ENCODE results near the gene ARID5A.

Gene ARID5A

GRCh38 chr2:96529376-96530143, 7.0 kb upstream of the ARID5A start:
- Mint-ChIP-seq H3K9me3 (no peaks in the 10 kb centered on the region), H3K4me1 (peaks cover 89% of the 10 kb centered on the region), H3K27ac (peak overlapping the region; percentile 94), H3K4me3 (no peak overlapping the region), H3K36me3 (no peaks in the 10 kb centered on the region), H3K27me3 (no peaks in the 10 kb centered on the region)
- no peak for ATAC-seq

- Mint-ChIP-seq H3K4me3 (no peak overlapping the region), H3K27me3 (no peaks in the 10 kb centered on the region), H3K36me3 (no peaks in the 10 kb centered on the region), H3K9me3 (no peaks in the 10 kb centered on the region), H3K4me1 (peaks cover 83% of the 10 kb centered on the region), H3K27ac (peak overlapping the region; percentile 94)
- ATAC-seq = no peak
Measured at GRCh38 chr2:96530144-96530430, 6.5 kb upstream of the ARID5A start.

GRCh38 chr2:96530474-96531357, 5.8 kb upstream of the ARID5A start:
- Mint-ChIP-seq H3K9me3 (no peaks in the 10 kb centered on the region), H3K36me3 (no peaks in the 10 kb centered on the region), H3K4me3 (peak overlapping the region; percentile 80), H3K27me3 (no peaks in the 10 kb centered on the region), H3K4me1 (peaks cover 84% of the 10 kb centered on the region), H3K27ac (peak overlapping the region; percentile 94)
- no peak for ATAC-seq

GRCh38 chr2:96531366-96531765, 5.2 kb upstream of the ARID5A start:
- H3K36me3 Mint-ChIP-seq = no peaks in the 10 kb centered on the region
- peak overlapping the region; percentile 80 for H3K4me3 Mint-ChIP-seq
- H3K27ac Mint-ChIP-seq = peak overlapping the region; percentile 94
- no peaks in the 10 kb centered on the region for H3K9me3 Mint-ChIP-seq
- no peak for ATAC-seq
- H3K27me3 Mint-ChIP-seq = no peaks in the 10 kb centered on the region
- H3K4me1 Mint-ChIP-seq = peaks cover 84% of the 10 kb centered on the region

GRCh38 chr2:96531872-96532505, 4.6 kb upstream of the ARID5A start:
- Mint-ChIP-seq H3K9me3 (no peaks in the 10 kb centered on the region), H3K36me3 (no peaks in the 10 kb centered on the region), H3K27ac (peak overlapping the region; percentile 94), H3K27me3 (no peaks in the 10 kb centered on the region), H3K4me3 (peak overlapping the region; percentile 80), H3K4me1 (peaks cover 79% of the 10 kb centered on the region)
- ATAC-seq = peak; percentile 42

GRCh38 chr2:96532641-96533291, 3.8 kb upstream of the ARID5A start:
- H3K9me3 Mint-ChIP-seq = no peaks in the 10 kb centered on the region
- H3K27me3 Mint-ChIP-seq = no peaks in the 10 kb centered on the region
- H3K27ac Mint-ChIP-seq = peak overlapping the region; percentile 94
- peaks cover 6% of the 10 kb centered on the region for H3K36me3 Mint-ChIP-seq
- H3K4me1 Mint-ChIP-seq = peaks cover 75% of the 10 kb centered on the region
- no peak for ATAC-seq
- H3K4me3 Mint-ChIP-seq = peak overlapping the region; percentile 80

GRCh38 chr2:96533292-96534073, 3.1 kb upstream of the ARID5A start:
- H3K27ac Mint-ChIP-seq = no peak overlapping the region

GRCh38 chr2:96534141-96534540, 2.4 kb upstream of the ARID5A start:
- no peaks in the 10 kb centered on the region for H3K27me3 Mint-ChIP-seq
- ATAC-seq = no peak
- peaks cover 73% of the 10 kb centered on the region for H3K4me1 Mint-ChIP-seq
- H3K9me3 Mint-ChIP-seq = no peaks in the 10 kb centered on the region
- peaks cover 11% of the 10 kb centered on the region for H3K36me3 Mint-ChIP-seq
- no peak overlapping the region for H3K27ac Mint-ChIP-seq
- H3K4me3 Mint-ChIP-seq = no peak overlapping the region

More at GRCh38 chr2:96533292-96534073, 3.1 kb upstream of the ARID5A start:
- Mint-ChIP-seq H3K9me3 (no peaks in the 10 kb centered on the region), H3K27me3 (no peaks in the 10 kb centered on the region), H3K36me3 (peaks cover 9% of the 10 kb centered on the region), H3K4me3 (no peak overlapping the region), H3K4me1 (peaks cover 73% of the 10 kb centered on the region)
- no peak for ATAC-seq

GRCh38 chr2:96534701-96535181, 1.8 kb upstream of the ARID5A start:
- Mint-ChIP-seq H3K36me3 (peaks cover 12% of the 10 kb centered on the region), H3K27ac (no peak overlapping the region), H3K9me3 (no peaks in the 10 kb centered on the region), H3K27me3 (no peaks in the 10 kb centered on the region), H3K4me3 (no peak overlapping the region), H3K4me1 (peaks cover 73% of the 10 kb centered on the region)
- ATAC-seq = no peak

GRCh38 chr2:96535331-96535730, 1.2 kb upstream of the ARID5A start:
- no peak overlapping the region for H3K4me3 Mint-ChIP-seq
- H3K27me3 Mint-ChIP-seq = no peaks in the 10 kb centered on the region
- no peaks in the 10 kb centered on the region for H3K9me3 Mint-ChIP-seq
- no peak for ATAC-seq
- peaks cover 73% of the 10 kb centered on the region for H3K4me1 Mint-ChIP-seq
- H3K27ac Mint-ChIP-seq = peak overlapping the region; percentile 94
- H3K36me3 Mint-ChIP-seq = peaks cover 17% of the 10 kb centered on the region

- Mint-ChIP-seq H3K9me3 (no peaks in the 10 kb centered on the region), H3K27ac (peak overlapping the region; percentile 94), H3K4me1 (peaks cover 70% of the 10 kb centered on the region), H3K4me3 (peak overlapping the region; percentile 100), H3K36me3 (peaks cover 19% of the 10 kb centered on the region), H3K27me3 (no peaks in the 10 kb centered on the region)
- ATAC-seq = peak; percentile 70
Measured at GRCh38 chr2:96537066-96537733, 648 bp downstream of the ARID5A start.

- Mint-ChIP-seq H3K4me3 (peak overlapping the region; percentile 100), H3K36me3 (peaks cover 25% of the 10 kb centered on the region), H3K4me1 (peaks cover 70% of the 10 kb centered on the region), H3K27me3 (no peaks in the 10 kb centered on the region), H3K27ac (peak overlapping the region; percentile 94), H3K9me3 (no peaks in the 10 kb centered on the region)
- peak; percentile 40 for ATAC-seq
Measured at GRCh38 chr2:96537734-96538486, 1.4 kb downstream of the ARID5A start.

GRCh38 chr2:96538487-96539214, 2.1 kb downstream of the ARID5A start:
- peaks cover 63% of the 10 kb centered on the region for H3K4me1 Mint-ChIP-seq
- peaks cover 30% of the 10 kb centered on the region for H3K36me3 Mint-ChIP-seq

More at GRCh38 chr2:96538487-96539214, 2.1 kb downstream of the ARID5A start:
- Mint-ChIP-seq H3K4me3 (peak overlapping the region; percentile 100), H3K27me3 (no peaks in the 10 kb centered on the region), H3K9me3 (no peaks in the 10 kb centered on the region), H3K27ac (peak overlapping the region; percentile 94)
- peak; percentile 59 for ATAC-seq

All from stimulated activated memory B cell treated with anti-CD40 and anti-IgM and Interleukin-4, amounts not matched to agents 10 μg/mL and 1 μg/mL and 100 μg/mL, for 72 hours (primary cell).